Stimulated activated naive B cell treated with anti-CD40 and anti-IgM and Interleukin-4, amounts not matched to agents 10 μg/mL and 1 μg/mL and 100 μg/mL, for 72 hours (primary cell): ENCODE data around the gene FLVCR2.
A peak's percentile ranks its signal among the peaks of the same experiment; 100 is the strongest.

Experiments
- ATAC-seq, 2 donors: fragments of 150-1000 bp; cut with Tn5 transposase; replicated peaks; 2 replicates each; pipeline ENCODE4 v1.10.0; 2021; ENCODE audit warnings: moderate library complexity in 1 of 2
- DNase-seq: peaks from one replicate; pipeline ENCODE4 v3.0.0; 2021
- H3K27ac Mint-ChIP-seq: one replicate; pipeline ENCODE4 v1.8.0; 2022; ENCODE audit warnings: mild to moderate bottlenecking, mixed read lengths
- H3K27me3 Mint-ChIP-seq, 2 donors: one replicate each; pipeline ENCODE4 v1.8.0; 2022; ENCODE audit warnings: mixed read lengths in 2 of 2
- H3K36me3 Mint-ChIP-seq, 2 donors: one replicate each; pipeline ENCODE4 v1.8.0; 2022; ENCODE audit warnings: mixed read lengths in 2 of 2, mild to moderate bottlenecking in 1 of 2
- H3K4me1 Mint-ChIP-seq, 2 donors: one replicate each; pipeline ENCODE4 v1.8.0; 2022; ENCODE audit warnings: mixed read lengths in 2 of 2, mild to moderate bottlenecking in 1 of 2
- H3K4me3 Mint-ChIP-seq, 2 donors: one replicate each; pipeline ENCODE4 v1.8.0; 2022; ENCODE audit warnings: mild to moderate bottlenecking in 2 of 2, mixed read lengths in 2 of 2, moderate library complexity in 1 of 2
- H3K9me3 Mint-ChIP-seq, 2 donors: one replicate each; pipeline ENCODE4 v1.8.0; 2022; ENCODE audit warnings: mixed read lengths in 2 of 2, mild to moderate bottlenecking in 1 of 2

FLVCR2 gene

DNA sequence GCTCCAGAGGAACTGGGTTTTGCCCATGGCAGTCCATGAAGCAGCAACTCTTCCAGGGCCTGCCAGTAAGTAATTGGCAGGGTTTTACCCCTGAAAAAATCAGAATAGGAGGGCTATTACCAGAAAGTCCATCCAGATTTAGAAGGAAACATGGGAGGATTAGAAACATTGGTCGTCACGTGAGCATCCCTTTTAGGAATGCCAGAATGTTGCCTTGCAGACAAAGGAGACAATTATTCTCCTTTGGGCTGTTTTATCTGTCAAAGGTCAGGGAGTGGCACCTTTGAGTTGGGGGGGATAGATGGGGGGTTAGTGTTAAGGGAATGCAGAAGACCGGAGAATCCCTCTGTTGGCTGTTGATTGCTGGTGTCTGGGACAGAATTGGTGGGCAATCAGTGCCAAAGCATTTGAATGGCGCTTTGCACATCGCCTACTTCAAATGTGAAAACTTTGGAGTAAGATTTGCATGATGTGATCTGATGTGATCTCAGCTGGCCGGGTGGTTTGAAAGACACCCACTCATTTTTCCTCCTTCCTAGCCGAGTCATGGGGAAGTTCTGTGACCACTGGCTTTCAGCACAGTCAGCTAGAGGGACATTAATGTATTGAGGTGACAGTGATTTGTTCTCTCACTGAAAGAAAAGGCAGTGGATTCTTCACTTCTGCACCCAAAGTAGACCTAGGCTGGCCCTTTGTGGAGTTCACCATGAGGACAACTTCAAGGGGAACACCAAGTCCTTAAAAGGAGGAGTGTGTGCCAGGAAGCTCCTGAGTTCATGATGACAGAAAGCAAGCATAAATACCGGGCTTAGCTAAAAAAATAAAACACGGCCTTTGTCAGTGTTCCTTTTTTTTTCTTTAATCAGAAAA is 31.4 kb downstream of the FLVCR2 start:
- peaks cover 18 to 20% of the 10 kb centered on the region in 2 donors for H3K4me1 Mint-ChIP-seq
- no peak overlapping the region for H3K27ac Mint-ChIP-seq
- DNase-seq (no peak), ATAC-seq (peak in 1 of 2 donors; percentile 27)
- peaks cover 30 to 51% of the 10 kb centered on the region in 2 donors for H3K36me3 Mint-ChIP-seq
- H3K4me3 Mint-ChIP-seq, result no peak overlapping the region
- H3K9me3 Mint-ChIP-seq, result peaks cover 20 to 27% of the 10 kb centered on the region in 2 donors
- peaks cover 4 to 17% of the 10 kb centered on the region in 2 donors for H3K27me3 Mint-ChIP-seq

DNA sequence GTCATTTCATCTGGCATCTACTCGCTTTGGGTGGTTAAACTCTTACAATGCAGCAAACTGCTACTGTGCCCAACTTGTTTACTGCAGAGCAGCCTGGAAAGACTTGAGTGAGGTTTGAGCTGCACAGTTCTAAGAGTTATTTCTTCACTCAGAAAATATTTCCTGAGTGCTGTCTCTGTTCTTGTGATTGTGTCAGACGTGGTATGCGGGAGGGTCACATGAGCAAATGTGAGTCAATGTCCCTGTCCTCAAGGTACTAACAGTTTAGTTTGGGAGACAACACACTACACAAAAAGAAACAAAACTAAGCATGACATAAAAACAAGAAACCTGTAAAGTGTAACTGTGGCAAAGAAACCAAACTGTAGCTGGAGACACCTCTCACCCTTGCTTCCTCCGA is 32.4 kb downstream of the FLVCR2 start:
- ATAC-seq (no peak), DNase-seq (no peak)
- Mint-ChIP-seq H3K4me3 (no peak overlapping the region), H3K27ac (no peak overlapping the region), H3K9me3 (peaks cover 26 to 31% of the 10 kb centered on the region in 2 donors), H3K36me3 (peaks cover 36 to 55% of the 10 kb centered on the region in 2 donors), H3K4me1 (peaks cover 16 to 18% of the 10 kb centered on the region in 2 donors), H3K27me3 (peaks cover 4 to 17% of the 10 kb centered on the region in 2 donors)

DNA sequence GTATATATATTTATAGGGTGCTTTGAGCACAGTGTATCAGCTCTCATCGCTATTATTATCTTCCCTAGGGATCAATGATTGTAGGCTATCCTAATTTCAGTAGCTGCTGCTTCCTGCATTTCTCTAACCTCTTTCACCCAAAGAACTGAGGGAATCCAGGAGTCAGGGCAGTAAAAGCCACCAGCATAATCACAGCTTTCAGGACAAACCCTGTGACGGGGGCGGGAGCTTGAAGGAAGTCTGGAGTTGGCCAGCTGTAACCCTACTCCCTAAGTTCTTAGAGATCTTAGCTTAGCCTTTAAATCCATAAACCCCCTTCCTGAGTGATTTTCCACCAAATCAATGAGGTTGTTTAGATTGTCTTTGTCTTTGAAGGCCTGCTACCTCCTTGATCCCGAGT is 33.7 kb downstream of the FLVCR2 start:
- DNase-seq (no peak), ATAC-seq (no peak)
- peaks cover 16 to 18% of the 10 kb centered on the region in 2 donors for H3K4me1 Mint-ChIP-seq
- H3K27ac Mint-ChIP-seq, result no peak overlapping the region
- peaks cover 36 to 55% of the 10 kb centered on the region in 2 donors for H3K36me3 Mint-ChIP-seq
- peaks cover 4 to 16% of the 10 kb centered on the region in 2 donors for H3K27me3 Mint-ChIP-seq
- no peak overlapping the region for H3K4me3 Mint-ChIP-seq
- H3K9me3 Mint-ChIP-seq, result peaks cover 26 to 31% of the 10 kb centered on the region in 2 donors

DNA sequence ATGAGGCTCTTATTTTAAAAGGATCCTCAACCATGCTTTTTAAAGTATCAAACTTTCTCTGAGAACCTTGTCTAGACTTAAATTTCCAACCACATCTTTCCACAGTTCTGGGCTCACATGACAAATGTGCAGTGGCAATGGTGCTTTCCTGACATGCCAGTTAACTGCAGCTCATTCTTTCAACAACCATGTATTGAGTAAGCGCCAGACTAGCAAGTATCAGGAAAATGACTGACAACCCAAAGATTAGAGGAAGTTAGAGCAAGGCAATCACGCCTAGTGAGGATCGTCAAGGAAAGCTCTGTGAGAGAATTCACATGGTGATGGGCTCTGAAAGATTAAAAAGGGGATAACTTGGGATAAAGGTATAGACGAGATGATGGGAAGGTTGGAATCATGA is 35.8 kb downstream of the FLVCR2 start:
- H3K9me3 Mint-ChIP-seq, result peaks cover 16 to 18% of the 10 kb centered on the region in 2 donors
- DNase-seq, result no peak
- peaks cover under 1 to 4% of the 10 kb centered on the region in 2 donors for H3K27me3 Mint-ChIP-seq
- H3K27ac Mint-ChIP-seq, result peak overlapping the region; percentile 2
- no peak overlapping the region for H3K4me3 Mint-ChIP-seq
- H3K4me1 Mint-ChIP-seq, result peaks cover 16 to 18% of the 10 kb centered on the region in 2 donors
- ATAC-seq, result no peak
- H3K36me3 Mint-ChIP-seq, result peaks cover 19 to 37% of the 10 kb centered on the region in 2 donors

DNA sequence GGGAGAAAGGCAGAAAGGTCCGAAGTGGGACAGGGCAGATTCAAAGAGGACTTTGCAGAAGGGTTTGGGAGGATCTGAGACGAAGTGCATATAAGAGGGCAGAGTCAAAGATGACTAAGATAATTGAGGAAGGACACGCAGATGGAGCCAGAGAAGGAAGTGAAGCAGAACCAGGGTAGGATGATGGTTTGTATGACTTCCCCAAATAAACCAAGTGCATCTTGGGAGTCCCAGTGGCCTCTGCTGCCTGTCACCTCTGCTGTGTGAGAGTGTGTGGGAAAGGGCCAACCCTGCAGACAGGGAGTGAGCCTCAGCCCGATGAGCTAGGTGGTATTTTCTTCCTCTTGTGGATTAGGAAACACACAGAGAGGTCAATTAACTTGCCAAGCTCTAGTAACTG is 36.8 kb downstream of the FLVCR2 start:
- DNase-seq, result peak; percentile 32
- ATAC-seq, result peak; percentile 98 to 99
- Mint-ChIP-seq H3K4me1 (peaks cover 13 to 16% of the 10 kb centered on the region in 2 donors), H3K27me3 (peaks cover 0 to 4% of the 10 kb centered on the region in 2 donors), H3K4me3 (peak overlapping the region; percentile 14 to 30), H3K9me3 (peaks cover 16 to 18% of the 10 kb centered on the region in 2 donors), H3K27ac (peak overlapping the region; percentile 87), H3K36me3 (peaks cover 19 to 29% of the 10 kb centered on the region in 2 donors)

DNA sequence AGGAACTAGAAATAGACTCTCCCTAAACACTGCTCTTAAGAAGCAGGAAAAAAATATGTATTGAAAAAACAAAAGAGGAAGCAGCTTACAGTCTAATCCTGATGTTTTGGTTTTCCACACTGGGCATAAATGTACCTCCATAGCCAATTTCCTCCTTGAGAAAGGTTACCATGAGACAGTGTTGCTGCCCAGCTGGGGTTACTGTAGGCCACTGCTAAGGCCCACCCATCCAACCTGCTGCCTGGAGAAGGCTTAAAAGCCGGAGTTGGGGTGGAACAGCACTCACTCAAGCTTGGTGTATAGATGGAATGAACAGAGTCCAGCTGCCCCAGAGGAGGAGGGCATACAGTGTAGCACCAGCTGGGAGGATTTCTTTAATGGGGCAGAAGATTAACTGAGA is 41.1 kb downstream of the FLVCR2 start:
- ATAC-seq (no peak), DNase-seq (no peak)
- H3K36me3 Mint-ChIP-seq, result peaks cover 9 to 17% of the 10 kb centered on the region in 2 donors
- peaks cover 8 to 9% of the 10 kb centered on the region in 2 donors for H3K27me3 Mint-ChIP-seq
- H3K4me3 Mint-ChIP-seq, result no peak overlapping the region
- peaks cover 16 to 25% of the 10 kb centered on the region in 2 donors for H3K4me1 Mint-ChIP-seq
- peaks cover 5 to 7% of the 10 kb centered on the region in 2 donors for H3K9me3 Mint-ChIP-seq
- H3K27ac Mint-ChIP-seq, result no peak overlapping the region

DNA sequence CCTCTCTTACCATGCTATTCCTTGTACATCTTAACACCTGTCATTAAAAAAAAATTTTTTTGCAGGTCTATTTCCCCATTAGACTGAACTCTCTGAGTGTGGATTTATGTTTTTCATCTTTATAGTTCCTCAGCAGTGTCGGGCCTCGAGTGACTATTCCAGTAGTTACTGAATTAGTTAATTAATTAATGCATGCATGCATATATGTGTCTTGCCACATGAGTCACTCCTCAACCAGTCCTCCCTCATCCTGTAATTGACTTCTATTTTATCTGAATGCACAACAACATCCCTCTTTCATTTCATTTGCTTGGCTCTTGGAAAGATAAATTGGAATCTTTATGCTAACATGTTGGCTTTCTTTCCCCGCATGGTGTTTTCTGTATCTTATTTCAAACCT is 46.6 kb downstream of the FLVCR2 start:
- H3K4me1 Mint-ChIP-seq, result peaks cover 11 to 18% of the 10 kb centered on the region in 2 donors
- no peak for DNase-seq
- H3K27ac Mint-ChIP-seq, result no peak overlapping the region
- H3K9me3 Mint-ChIP-seq, result no peaks in the 10 kb centered on the region
- peaks cover 12 to 23% of the 10 kb centered on the region in 2 donors for H3K27me3 Mint-ChIP-seq
- no peak overlapping the region for H3K4me3 Mint-ChIP-seq
- H3K36me3 Mint-ChIP-seq, result peaks cover 7 to 32% of the 10 kb centered on the region in 2 donors
- ATAC-seq, result no peak

DNA sequence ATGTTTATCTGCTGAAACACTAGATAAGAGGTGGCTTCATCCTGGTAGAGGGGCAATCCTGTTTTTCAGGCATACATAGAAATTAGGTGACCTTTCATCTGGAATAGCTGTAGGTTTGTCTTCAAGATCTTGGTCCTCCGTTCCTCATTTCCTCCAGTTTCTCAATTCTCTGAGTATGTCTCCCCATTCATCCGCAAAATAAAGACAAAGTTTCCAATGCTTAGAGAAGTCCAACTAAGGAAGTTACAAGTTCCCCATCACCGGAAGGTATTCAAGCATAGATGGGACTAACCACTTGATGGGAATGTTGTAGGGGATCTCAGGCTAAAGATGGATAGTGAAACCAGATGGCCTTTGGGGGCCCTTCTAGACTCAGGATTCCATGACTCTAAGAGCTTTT is 48.0 kb downstream of the FLVCR2 start:
- Mint-ChIP-seq H3K4me3 (no peak overlapping the region), H3K9me3 (no peaks in the 10 kb centered on the region), H3K36me3 (peaks cover 7 to 31% of the 10 kb centered on the region in 2 donors), H3K4me1 (peaks cover 11 to 18% of the 10 kb centered on the region in 2 donors), H3K27ac (no peak overlapping the region), H3K27me3 (peaks cover 11 to 30% of the 10 kb centered on the region in 2 donors)
- DNase-seq (no peak), ATAC-seq (no peak)

DNA sequence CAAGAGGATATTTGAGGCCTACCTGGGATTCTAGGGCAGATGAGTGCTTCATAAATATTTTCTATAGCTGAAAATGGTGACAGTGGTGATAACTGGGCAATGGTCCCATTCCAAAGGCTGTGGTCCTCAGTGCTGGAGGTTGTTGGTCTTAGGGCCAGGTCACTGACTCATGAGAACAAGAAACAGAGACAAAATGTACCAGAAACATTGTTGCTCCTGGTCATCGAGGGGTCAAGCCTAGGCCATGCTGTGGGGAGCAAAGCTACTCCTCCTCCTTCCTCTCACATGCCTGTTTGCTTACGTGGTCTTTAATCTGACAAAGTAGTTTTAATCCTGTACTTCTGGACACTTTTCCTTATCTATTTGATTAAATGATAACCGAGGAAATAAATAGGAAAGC is 48.4 kb downstream of the FLVCR2 start:
- H3K36me3 Mint-ChIP-seq, result peaks cover 6 to 26% of the 10 kb centered on the region in 2 donors
- DNase-seq (no peak), ATAC-seq (no peak)
- H3K4me3 Mint-ChIP-seq, result no peak overlapping the region
- H3K27ac Mint-ChIP-seq, result no peak overlapping the region
- H3K9me3 Mint-ChIP-seq, result no peaks in the 10 kb centered on the region
- peaks cover 6 to 30% of the 10 kb centered on the region in 2 donors for H3K27me3 Mint-ChIP-seq
- H3K4me1 Mint-ChIP-seq, result peaks cover 11 to 18% of the 10 kb centered on the region in 2 donors

DNA sequence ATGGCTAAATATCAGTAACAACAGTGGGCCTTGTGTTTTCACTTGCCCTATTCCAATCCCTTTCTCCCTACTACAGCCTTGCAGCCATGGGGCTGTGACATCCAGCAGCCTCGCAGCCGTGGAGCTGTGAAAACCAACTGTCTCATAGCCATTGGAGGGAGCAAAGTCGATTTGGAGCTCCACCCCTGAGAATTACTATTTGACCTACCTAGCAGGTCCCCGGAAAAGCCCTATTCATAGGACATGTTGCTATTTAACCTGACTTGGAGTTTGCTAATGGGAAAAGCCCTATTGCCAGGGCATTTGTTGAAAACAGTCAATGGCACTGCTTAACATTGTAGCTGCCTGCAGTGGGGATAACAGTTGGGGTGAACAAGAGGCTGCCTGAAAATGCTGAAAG is 49.0 kb downstream of the FLVCR2 start:
- no peak overlapping the region for H3K27ac Mint-ChIP-seq
- H3K4me3 Mint-ChIP-seq, result no peak overlapping the region
- H3K27me3 Mint-ChIP-seq, result peaks cover 4 to 28% of the 10 kb centered on the region in 2 donors
- DNase-seq (no peak), ATAC-seq (no peak)
- H3K36me3 Mint-ChIP-seq, result peaks cover 6 to 24% of the 10 kb centered on the region in 2 donors
- peaks cover 11 to 18% of the 10 kb centered on the region in 2 donors for H3K4me1 Mint-ChIP-seq
- no peaks in the 10 kb centered on the region for H3K9me3 Mint-ChIP-seq

DNA sequence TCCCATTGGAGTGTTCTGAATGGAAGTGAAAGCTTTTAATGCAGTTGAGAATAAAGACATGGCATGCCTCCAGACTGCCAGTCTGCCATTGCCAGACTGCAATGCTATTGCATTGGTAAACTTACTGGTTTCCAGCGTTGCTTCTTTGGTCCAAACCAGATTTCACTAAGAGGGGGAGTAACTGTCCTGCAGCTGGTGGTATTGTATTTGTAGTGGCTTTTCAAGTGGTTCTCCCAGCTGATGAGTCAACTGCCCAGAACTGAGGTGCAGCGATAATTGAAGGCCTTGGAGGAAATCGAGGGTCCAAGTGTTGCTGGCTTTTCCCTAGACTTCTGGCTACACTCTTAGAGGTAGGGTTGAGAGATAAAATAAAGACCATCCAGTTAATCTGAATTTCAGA is 50.4 kb downstream of the FLVCR2 start:
- ATAC-seq, result no peak
- H3K27ac Mint-ChIP-seq, result no peak overlapping the region
- peaks cover 8 to 28% of the 10 kb centered on the region in 2 donors for H3K27me3 Mint-ChIP-seq
- peaks cover 10 to 32% of the 10 kb centered on the region in 2 donors for H3K36me3 Mint-ChIP-seq
- DNase-seq, result no peak
- peaks cover 5 to 11% of the 10 kb centered on the region in 2 donors for H3K4me1 Mint-ChIP-seq
- no peak overlapping the region for H3K4me3 Mint-ChIP-seq
- no peaks in the 10 kb centered on the region for H3K9me3 Mint-ChIP-seq

DNA sequence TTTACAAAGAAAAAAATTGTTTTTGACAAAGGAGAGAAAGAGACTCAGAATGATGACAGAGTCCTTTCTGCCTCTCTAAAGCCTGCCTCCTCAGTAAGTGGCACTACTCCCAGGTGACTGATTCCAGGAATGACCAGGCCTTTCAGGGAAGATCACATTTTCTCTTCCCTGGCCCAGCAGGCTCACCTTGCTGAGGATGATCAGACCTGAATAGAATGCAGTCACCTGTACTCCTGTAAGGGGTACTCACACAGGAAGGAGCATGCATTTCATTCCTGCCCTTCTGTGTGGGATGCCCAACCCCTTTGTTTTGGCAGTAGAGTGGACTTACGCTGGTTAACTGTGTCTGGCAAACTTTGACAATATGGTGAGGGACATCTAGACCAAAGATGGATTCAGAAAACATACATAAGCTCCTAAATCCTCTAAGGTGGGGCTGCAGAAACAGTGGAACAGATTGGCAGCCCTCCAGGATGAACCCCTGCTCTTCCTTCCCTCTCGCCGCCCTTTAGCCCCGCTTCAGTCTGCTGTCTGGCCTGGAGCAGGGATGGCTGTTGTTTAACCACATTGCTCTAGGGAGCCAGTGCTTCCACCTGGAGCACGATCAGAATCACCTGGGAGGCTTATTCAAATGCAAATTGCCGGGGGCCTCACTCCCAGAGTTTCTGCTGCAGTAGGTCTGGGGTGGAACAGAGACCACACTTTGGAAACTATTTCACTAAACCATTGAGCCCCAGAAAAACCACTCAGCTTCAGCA is 52.5 kb downstream of the FLVCR2 start:
- H3K4me3 Mint-ChIP-seq, result no peak overlapping the region
- ATAC-seq (no peak), DNase-seq (no peak)
- H3K36me3 Mint-ChIP-seq, result peaks cover 9 to 30% of the 10 kb centered on the region in 2 donors
- peaks cover 8 to 20% of the 10 kb centered on the region in 2 donors for H3K27me3 Mint-ChIP-seq
- H3K9me3 Mint-ChIP-seq, result no peaks in the 10 kb centered on the region
- H3K4me1 Mint-ChIP-seq, result peaks cover 0 to 2% of the 10 kb centered on the region in 2 donors
- no peak overlapping the region for H3K27ac Mint-ChIP-seq

DNA sequence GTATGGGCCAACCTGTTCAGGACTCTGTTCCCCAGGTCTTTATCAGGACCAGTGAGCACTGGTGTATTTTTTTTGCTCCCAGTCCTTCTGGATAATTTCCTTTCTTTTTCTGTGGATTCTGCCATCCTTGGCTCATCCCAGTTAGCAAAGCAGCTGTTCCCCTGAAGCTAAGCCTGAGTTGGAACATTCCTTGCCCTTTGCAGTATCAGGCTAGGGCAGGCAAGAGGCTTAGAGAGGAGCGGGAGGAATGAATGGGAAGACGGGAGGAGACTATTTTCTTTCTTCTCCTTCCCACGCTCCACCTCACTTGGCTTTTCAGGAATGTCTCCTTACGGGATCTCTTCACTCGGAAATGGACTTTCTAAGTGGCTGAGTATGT is 53.0 kb downstream of the FLVCR2 start:
- Mint-ChIP-seq H3K4me3 (no peak overlapping the region), H3K27ac (no peak overlapping the region), H3K4me1 (peaks cover 0 to 2% of the 10 kb centered on the region in 2 donors), H3K36me3 (peaks cover 9 to 26% of the 10 kb centered on the region in 2 donors), H3K9me3 (no peaks in the 10 kb centered on the region), H3K27me3 (peaks cover 5 to 14% of the 10 kb centered on the region in 2 donors)
- DNase-seq, result no peak
- no peak for ATAC-seq

DNA sequence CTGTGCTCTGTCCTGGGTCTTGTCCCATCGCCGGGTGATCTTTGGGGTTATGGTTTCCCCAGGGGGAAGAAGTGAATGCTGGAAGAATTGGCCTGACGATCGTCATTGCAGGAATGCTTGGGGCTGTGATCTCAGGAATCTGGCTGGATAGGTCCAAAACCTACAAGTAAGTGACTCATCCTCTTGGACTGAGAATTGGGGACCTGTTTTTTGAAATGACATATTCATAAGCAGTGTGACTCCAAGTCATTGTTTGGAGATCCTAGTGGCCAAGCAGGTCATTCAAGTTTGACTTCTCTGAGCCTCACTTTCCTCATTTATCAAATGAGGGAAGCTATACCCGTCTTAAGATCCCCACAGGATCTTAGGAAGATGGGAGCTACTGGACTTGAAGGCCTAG is 56.4 kb downstream of the FLVCR2 start:
- Mint-ChIP-seq H3K27ac (no peak overlapping the region), H3K36me3 (peaks cover 14 to 39% of the 10 kb centered on the region in 2 donors), H3K27me3 (peaks cover 4 to 18% of the 10 kb centered on the region in 2 donors), H3K4me3 (no peak overlapping the region), H3K9me3 (no peaks in the 10 kb centered on the region), H3K4me1 (peaks cover 0 to 2% of the 10 kb centered on the region in 2 donors)
- DNase-seq (no peak), ATAC-seq (no peak)
